Activated naive CD8-positive, alpha-beta T cell treated with anti-CD3 and anti-CD28 coated beads, Interleukin-2, amount 50 U/mL, for 24 hours (primary cell): Measurements from ENCODE around the gene SLC16A6.
"Not testable (repeated sequence)": the region's sequence is repeated elsewhere in the genome, so short reads cannot be mapped to it uniquely, and the experiment has no call there.

Experiments
- ATAC-seq: fragments of 150-1000 bp; cut with Tn5 transposase; one replicate; pipeline ENCODE4 v1.10.0; 2021
- DNase-seq: peaks from one replicate; pipeline ENCODE4 v3.0.0; 2021
- H3K27ac Mint-ChIP-seq: one replicate; pipeline ENCODE4 v1.8.0; 2021; ENCODE audit warnings: mild to moderate bottlenecking, mixed read lengths
- H3K27me3 Mint-ChIP-seq: one replicate; pipeline ENCODE4 v1.8.0; 2021; ENCODE audit warnings: mixed read lengths
- H3K36me3 Mint-ChIP-seq: one replicate; pipeline ENCODE4 v1.8.0; 2021; ENCODE audit warnings: low read depth, mixed read lengths
- H3K4me1 Mint-ChIP-seq: one replicate; pipeline ENCODE4 v1.8.0; 2021; ENCODE audit warnings: mixed read lengths
- H3K4me3 Mint-ChIP-seq: one replicate; pipeline ENCODE4 v1.8.0; 2021; ENCODE audit warnings: mild to moderate bottlenecking, moderate library complexity, mixed read lengths
- H3K9me3 Mint-ChIP-seq: one replicate; pipeline ENCODE4 v1.8.0; 2021; ENCODE audit warnings: mixed read lengths

The SLC16A6 gene

DNA sequence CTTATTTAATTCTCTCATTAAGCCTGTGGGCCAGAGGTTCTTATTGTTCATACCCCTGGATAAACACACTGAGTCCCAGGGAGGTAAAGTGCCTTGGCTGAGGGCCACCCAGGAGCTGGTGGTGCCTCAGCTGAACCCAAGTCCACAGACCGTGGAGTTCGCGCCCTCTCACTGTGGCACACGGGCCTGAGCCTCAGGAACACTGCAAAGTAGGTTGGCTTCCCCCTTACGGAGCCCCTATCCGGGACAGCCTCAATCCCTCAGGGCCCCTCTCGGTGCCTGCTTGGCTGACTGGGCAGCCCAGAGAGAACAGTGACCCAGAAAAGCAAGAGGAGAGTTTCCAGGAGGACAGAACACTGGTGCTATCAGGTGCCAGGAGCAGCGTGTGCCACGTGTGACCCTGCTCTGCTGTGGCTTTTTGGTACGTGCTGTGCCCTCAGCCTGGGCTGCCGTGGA is 55.6 kb downstream of the SLC16A6 start:
- H3K9me3 Mint-ChIP-seq, DNase-seq, H3K27me3 Mint-ChIP-seq, H3K36me3 Mint-ChIP-seq: not testable (repeated sequence)
- peaks cover 77% of the 10 kb centered on the region for H3K4me1 Mint-ChIP-seq
- ATAC-seq, result peak; percentile 4
- H3K27ac Mint-ChIP-seq, result peak overlapping the region; percentile 88
- H3K4me3 Mint-ChIP-seq, result peak overlapping the region; percentile 42

DNA sequence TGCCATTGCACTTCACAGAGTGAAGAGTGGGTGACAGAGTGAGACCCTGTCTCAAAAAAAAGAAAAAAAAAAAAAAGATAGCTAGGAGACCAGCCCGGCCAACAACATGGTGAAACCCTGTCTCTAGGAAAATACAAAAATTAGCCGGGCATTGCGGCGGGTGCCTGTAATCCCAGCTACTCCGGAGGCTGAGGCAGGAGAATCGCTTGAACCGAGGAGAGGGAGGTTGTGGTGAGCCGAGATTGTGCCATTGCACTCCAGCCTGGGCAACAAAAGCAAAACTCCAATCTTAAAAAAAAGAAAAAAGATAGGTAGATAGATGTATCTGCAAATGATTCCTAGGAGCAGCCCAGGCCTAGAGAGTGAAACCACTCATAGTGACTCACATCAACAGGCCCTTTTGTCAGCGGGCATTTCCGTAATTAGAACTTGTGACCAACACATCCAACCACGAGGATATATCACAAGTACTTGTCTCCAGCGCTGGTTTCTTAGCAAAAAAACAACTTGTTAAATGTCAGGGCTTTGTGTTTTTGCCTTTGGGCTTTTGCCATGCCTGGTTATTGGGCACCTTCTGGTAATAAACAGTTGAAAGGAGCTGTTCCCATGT is 56.1 kb downstream of the SLC16A6 start:
- ATAC-seq (peak; percentile 67), DNase-seq (peak; percentile 46)
- Mint-ChIP-seq H3K4me3 (peak overlapping the region; percentile 42), H3K27ac (peak overlapping the region; percentile 88), H3K4me1 (peaks cover 73% of the 10 kb centered on the region)
- not testable (repeated sequence) for H3K27me3 Mint-ChIP-seq, H3K36me3 Mint-ChIP-seq, H3K9me3 Mint-ChIP-seq

DNA sequence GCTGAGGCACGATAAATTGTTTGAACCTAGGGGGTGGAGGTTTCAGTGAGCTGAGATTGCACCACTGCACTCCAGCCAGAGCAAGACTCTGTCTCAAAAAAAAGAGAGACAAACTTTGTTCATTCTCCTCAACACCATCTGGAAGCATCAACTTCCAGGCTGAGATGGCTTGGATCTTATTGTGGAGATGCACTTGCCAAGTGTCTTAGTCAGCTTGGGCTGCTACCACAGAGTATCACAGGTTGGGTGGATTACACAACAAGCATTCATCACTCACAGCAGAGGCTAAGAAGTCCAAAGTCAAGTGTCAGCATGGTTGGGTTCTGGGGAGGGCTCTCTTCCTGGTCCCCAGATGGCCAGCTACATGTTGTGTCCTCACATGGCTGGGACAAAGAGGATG is 58.2 kb downstream of the SLC16A6 start:
- ATAC-seq, H3K27ac Mint-ChIP-seq, H3K9me3 Mint-ChIP-seq, H3K36me3 Mint-ChIP-seq, H3K4me3 Mint-ChIP-seq, DNase-seq, H3K27me3 Mint-ChIP-seq: not testable (repeated sequence)
- H3K4me1 Mint-ChIP-seq, result peaks cover 71% of the 10 kb centered on the region

DNA sequence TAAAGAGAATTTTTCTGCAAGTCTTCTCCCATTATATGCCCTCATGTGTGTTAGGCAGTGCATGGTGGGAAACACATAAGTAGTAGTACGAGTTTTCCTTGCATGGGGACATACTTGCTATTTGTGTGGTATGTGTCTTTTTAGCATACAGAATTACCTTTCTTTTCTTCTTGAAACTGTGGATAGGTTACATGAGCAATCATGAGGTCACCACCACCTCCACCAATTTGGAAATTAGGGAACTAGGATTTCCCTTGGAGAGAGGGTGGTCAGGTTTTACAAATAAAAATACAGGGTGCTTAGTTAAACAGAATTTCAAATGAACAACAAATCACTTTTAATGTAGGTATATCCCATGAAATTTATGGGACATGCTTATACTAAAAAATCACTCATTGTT is 59.4 kb downstream of the SLC16A6 start:
- Mint-ChIP-seq H3K9me3 (no peaks in the 10 kb centered on the region), H3K27me3 (no peaks in the 10 kb centered on the region), H3K4me1 (peaks cover 64% of the 10 kb centered on the region), H3K36me3 (peaks cover 3% of the 10 kb centered on the region), H3K27ac (no peak overlapping the region), H3K4me3 (no peak overlapping the region)
- ATAC-seq (no peak), DNase-seq (no peak)

DNA sequence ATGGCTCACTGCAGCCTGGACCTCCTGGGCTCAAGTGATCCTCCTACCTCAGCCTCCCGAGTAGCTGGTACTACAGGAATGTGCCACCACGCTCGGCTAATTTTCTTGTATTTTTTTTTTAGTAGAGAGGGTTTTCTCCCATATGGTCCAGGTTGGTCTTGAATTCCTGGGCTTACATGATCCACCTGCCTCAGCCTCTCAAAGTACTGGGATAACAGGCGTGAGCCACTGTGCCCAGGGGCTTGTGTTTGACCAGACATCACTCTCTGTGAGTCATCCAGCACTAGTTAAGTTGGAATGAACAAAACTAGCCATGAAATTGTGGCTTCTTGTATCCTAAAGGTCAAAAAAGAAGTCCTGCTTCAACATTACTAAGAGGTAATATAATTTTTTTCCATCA is 59.8 kb downstream of the SLC16A6 start:
- ATAC-seq, H3K27me3 Mint-ChIP-seq, H3K4me3 Mint-ChIP-seq, H3K36me3 Mint-ChIP-seq, H3K9me3 Mint-ChIP-seq, DNase-seq, H3K27ac Mint-ChIP-seq: not testable (repeated sequence)
- peaks cover 64% of the 10 kb centered on the region for H3K4me1 Mint-ChIP-seq

DNA sequence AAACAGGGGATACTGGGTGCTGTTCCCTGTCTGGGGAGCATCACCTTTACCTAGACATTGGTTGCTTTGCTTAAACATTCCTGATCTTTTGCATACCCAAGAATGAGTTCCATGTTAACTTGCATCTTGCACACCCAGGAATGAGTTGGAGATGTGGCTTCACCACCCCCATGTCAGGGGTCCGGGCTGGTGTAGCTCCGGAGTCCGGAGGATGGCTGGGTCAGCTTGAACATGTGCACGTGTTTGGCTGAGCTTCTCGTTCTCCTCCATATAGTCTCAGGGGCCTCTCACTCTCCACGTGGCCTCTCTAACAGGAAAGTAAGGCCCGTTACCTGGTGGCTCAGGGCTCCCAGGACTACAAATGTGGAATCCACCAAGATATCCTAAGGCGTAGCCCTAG is 61.3 kb downstream of the SLC16A6 start:
- ATAC-seq, result no peak
- DNase-seq, result no peak
- H3K27ac Mint-ChIP-seq, result no peak overlapping the region
- H3K4me1 Mint-ChIP-seq, result peaks cover 60% of the 10 kb centered on the region
- H3K27me3 Mint-ChIP-seq, result no peaks in the 10 kb centered on the region
- H3K9me3 Mint-ChIP-seq, result no peaks in the 10 kb centered on the region
- peaks cover 3% of the 10 kb centered on the region for H3K36me3 Mint-ChIP-seq
- no peak overlapping the region for H3K4me3 Mint-ChIP-seq

DNA sequence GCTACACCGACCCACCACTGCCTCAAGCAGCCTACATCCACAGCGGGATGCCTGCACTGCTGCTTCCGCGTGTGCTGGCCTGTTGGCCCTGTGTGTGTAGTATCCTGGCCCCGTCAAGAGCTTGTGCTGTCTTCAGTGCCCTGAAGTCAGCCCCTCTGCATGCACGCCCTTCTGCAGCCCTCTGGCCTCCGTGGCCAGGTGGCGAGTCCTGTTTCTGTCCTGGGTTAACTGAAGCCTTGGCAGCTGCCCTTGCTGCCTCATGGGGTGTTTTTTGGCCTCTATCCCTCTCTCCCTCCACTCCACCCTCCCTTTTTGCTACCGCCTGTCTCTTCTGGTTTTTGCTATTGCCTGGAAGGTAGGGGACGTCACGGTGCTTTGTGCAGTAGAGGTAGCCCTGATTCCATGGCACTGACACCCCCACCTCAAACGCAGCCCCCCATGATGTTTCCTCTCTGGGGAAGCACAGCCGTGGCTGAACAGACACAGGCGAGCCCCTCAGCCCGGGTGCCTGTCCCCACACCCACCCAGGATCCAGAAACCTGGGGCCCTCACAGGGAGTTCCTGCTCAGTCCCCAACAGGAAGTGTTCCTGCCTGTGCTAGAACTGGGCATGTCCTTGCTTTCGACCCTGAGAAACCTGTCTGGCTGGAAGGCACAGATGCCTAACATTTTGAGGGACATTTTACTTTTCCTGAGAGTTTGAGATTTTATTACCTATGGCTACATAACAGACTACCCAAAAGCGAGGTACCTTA is 61.9 kb downstream of the SLC16A6 start:
- ATAC-seq (no peak), DNase-seq (no peak)
- Mint-ChIP-seq H3K4me1 (peaks cover 55% of the 10 kb centered on the region), H3K36me3 (peaks cover 3% of the 10 kb centered on the region), H3K27ac (peak overlapping the region; percentile 65), H3K27me3 (no peaks in the 10 kb centered on the region), H3K9me3 (no peaks in the 10 kb centered on the region), H3K4me3 (no peak overlapping the region)

DNA sequence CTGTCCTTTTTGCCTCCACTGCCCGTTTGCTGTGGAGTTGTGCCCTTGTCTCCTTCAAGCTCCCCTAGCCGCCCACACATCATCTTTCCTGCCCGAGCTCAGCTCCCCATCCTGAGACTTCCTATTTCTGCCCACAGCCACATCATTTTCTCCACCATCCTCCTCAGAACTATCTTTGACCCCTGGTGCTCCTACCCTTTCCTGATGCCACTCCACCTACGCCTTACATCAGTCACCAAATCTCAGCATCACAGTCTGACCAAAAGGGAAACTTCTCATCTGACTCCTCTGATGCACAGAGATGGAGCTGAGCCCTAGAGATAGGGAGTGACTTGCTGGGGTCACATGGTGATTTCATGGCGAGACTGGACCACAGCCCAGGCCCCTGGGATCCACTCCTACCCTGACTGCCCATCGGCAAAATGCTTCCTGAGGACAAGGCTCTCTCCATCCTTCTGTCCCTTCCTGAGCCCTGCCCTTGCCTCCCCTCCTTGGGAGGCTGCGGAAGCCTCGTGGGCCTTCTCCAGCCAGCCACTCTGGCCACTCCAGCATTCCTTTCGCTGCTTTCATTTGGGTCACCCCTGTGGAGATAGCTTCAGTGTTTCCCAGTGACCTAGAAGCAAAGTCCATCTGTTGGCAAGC is 62.8 kb downstream of the SLC16A6 start:
- peaks cover 51% of the 10 kb centered on the region for H3K4me1 Mint-ChIP-seq
- not testable (repeated sequence) for H3K36me3 Mint-ChIP-seq, H3K27me3 Mint-ChIP-seq, H3K9me3 Mint-ChIP-seq
- DNase-seq (peak; percentile 34), ATAC-seq (peak; percentile 81)
- peak overlapping the region; percentile 39 for H3K4me3 Mint-ChIP-seq
- peak overlapping the region; percentile 81 for H3K27ac Mint-ChIP-seq

DNA sequence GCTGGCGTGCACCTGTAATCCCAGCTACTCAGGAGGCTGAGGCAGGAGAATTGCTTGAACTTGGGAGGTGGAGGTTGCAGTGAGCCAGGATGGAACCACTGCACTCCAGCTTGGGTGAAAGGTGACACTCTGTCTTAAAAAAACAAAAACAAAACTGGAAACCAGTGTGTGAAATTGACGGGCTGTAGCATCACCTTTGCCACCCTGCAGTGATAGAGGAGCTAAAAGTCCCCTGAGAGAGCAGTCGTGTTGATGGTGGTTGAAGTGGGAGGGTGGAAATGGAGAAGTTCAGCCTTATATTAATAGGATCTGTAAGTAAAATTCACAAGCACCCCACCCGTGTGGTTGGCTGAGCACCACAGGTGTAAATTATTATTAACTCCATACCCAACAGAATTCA is 65.9 kb downstream of the SLC16A6 start:
- not testable (repeated sequence) for H3K36me3 Mint-ChIP-seq, H3K27me3 Mint-ChIP-seq, H3K9me3 Mint-ChIP-seq, H3K27ac Mint-ChIP-seq, H3K4me3 Mint-ChIP-seq, DNase-seq, ATAC-seq
- H3K4me1 Mint-ChIP-seq, result peaks cover 40% of the 10 kb centered on the region

DNA sequence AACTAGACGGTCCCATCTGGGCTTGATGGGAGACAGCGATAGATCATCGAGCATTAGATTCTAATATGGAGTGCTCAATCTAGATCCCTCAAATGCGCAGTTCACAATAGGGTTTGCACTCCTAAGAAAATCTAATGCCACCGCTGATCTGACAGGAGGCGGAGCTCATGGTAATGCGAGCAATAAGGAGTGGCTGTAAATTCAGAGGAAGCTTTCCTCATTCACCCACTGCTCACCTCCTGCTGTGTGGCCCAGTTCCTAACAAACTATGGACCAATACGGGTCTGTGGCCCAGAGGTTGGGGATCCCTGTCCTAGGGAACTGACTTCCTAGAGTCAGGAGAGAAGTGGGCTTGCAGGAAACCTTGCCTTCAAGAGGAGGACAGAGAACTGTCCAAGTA is 68.3 kb downstream of the SLC16A6 start:
- Mint-ChIP-seq H3K9me3 (no peaks in the 10 kb centered on the region), H3K4me3 (no peak overlapping the region), H3K27ac (no peak overlapping the region), H3K27me3 (no peaks in the 10 kb centered on the region), H3K4me1 (peaks cover 24% of the 10 kb centered on the region), H3K36me3 (peaks cover 8% of the 10 kb centered on the region)
- ATAC-seq (no peak), DNase-seq (no peak)

DNA sequence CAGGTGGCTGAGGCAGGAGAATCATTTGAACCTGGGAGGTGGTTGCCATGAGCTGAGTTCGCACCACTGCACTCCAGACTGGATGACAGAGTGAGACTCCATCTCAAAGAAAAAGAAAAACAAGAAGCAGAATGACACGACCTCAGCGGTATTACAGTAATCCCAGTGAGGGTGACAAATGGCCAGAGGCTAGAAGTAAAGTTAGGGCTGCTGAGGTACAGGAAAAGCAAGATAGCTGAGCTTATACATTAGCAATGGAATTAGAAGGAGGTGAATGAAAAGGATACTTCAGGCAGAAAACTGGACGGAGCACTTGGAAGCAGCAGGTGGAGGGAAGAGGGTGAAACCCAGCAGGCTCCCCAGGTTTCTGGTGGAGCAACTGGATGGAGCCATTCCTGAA is 69.1 kb downstream of the SLC16A6 start:
- Mint-ChIP-seq H3K4me3 (no peak overlapping the region), H3K27me3 (no peaks in the 10 kb centered on the region), H3K36me3 (peaks cover 8% of the 10 kb centered on the region), H3K27ac (no peak overlapping the region), H3K9me3 (no peaks in the 10 kb centered on the region), H3K4me1 (peaks cover 20% of the 10 kb centered on the region)
- DNase-seq (no peak), ATAC-seq (no peak)

DNA sequence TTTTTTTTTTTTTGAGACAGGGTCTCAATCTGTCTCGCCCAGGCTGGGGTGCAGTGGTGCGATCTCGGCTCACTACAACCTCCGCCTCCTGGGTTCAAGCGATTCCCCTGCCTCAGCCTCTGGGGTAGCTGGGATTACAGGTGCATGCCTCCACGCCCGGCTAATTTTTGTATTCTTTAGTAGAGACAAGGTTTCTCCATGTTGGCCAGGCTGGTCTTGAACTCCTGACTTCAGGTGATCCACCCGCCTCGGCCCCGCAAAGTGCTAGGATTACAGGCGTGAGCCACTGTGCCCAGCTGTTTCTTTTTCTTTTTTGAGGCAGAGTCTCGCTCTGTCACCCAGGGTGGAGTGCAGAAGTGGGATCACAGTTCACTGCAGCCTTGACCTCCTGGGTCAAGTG is 70.1 kb downstream of the SLC16A6 start:
- ATAC-seq, DNase-seq, H3K9me3 Mint-ChIP-seq, H3K36me3 Mint-ChIP-seq, H3K27me3 Mint-ChIP-seq, H3K27ac Mint-ChIP-seq, H3K4me3 Mint-ChIP-seq: not testable (repeated sequence)
- H3K4me1 Mint-ChIP-seq, result peaks cover 20% of the 10 kb centered on the region

DNA sequence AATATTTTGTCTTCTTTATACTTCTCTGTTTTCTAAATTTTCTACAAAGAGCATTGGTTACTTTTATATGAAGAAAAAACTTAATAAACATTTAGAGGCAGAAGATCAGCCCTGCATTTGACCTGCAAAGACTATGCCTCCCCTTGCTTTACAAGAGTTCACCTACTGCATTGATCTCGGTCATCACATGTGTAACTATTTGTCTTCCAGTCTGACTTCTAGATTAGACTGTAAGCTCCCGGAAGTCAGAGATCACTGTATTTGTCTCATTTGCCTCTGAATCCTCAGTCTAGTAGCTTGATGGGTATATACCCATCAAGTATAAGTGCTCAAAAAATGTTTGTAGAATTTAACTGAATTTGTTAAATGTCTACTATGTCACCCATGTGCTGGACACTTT is 70.7 kb downstream of the SLC16A6 start:
- not testable (repeated sequence) for H3K9me3 Mint-ChIP-seq, H3K27me3 Mint-ChIP-seq, H3K27ac Mint-ChIP-seq, ATAC-seq, DNase-seq, H3K4me3 Mint-ChIP-seq
- H3K36me3 Mint-ChIP-seq, result peaks cover 10% of the 10 kb centered on the region
- H3K4me1 Mint-ChIP-seq, result peaks cover 18% of the 10 kb centered on the region

DNA sequence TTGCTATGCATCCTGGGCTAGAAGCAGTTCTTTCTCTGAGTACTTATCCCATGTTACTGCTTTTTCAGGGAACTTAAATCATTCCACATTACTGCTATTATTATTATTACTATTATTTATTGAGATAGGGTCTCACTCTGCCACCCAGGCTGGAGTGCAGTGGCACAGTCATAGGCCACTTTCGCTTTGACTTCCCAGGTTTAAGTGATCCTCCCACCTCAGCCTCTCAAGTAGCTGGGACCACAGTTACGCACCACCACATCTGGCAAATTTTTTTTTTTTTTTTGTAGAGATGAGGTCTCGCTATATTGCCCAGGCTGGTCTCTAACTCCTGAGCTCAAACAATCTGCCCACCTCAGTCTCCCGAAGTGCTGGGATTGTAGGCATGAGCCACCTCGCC is 71.5 kb downstream of the SLC16A6 start:
- Mint-ChIP-seq H3K36me3 (peaks cover 10% of the 10 kb centered on the region), H3K4me1 (peaks cover 17% of the 10 kb centered on the region)
- H3K4me3 Mint-ChIP-seq, H3K9me3 Mint-ChIP-seq, H3K27me3 Mint-ChIP-seq, DNase-seq, H3K27ac Mint-ChIP-seq, ATAC-seq: not testable (repeated sequence)
